HG02973 (cell line): ENCODE data around the gene EID3.
"Not testable (repeated sequence)": the region's sequence is repeated elsewhere in the genome, so short reads cannot be mapped to it uniquely, and the experiment has no call there.

Experiments used
- ATAC-seq: cut with Tn5 transposase; IDR thresholded peaks from one replicate; pipeline ENCODE4 v1.9.1; 2021; ENCODE audit warnings: moderate library complexity; ENCODE audit not compliant: unreplicated experiment

The EID3 gene

GRCh38 chr12:104310751-104311633 is 7.5 kb downstream of the EID3 start:
- no peak for ATAC-seq

- ATAC-seq: no peak
Measured at GRCh38 chr12:104312202-104312601, 8.7 kb downstream of the EID3 start.

GRCh38 chr12:104312654-104313053 is 9.1 kb downstream of the EID3 start:
- no peak for ATAC-seq

- no peak for ATAC-seq
Measured at GRCh38 chr12:104313568-104314241, 10.2 kb downstream of the EID3 start.

GRCh38 chr12:104314242-104314614 is 10.7 kb downstream of the EID3 start:
- no peak for ATAC-seq

- ATAC-seq: no peak
Measured at GRCh38 chr12:104315326-104316224, 12.0 kb downstream of the EID3 start.

- no peak for ATAC-seq
Measured at GRCh38 chr12:104316936-104317335, 13.4 kb downstream of the EID3 start.

- ATAC-seq: no peak
Measured at GRCh38 chr12:104317538-104318210, 14.1 kb downstream of the EID3 start.

- no peak for ATAC-seq
Measured at GRCh38 chr12:104319028-104319427, 15.5 kb downstream of the EID3 start.

- no peak for ATAC-seq
Measured at GRCh38 chr12:104319918-104320626, 16.5 kb downstream of the EID3 start.

- no peak for ATAC-seq
Measured at GRCh38 chr12:104320627-104321024, 17.1 kb downstream of the EID3 start.

- no peak for ATAC-seq
Measured at GRCh38 chr12:104321949-104322348, 18.4 kb downstream of the EID3 start.

GRCh38 chr12:104322533-104322932 is 19.0 kb downstream of the EID3 start:
- ATAC-seq: not testable (repeated sequence)

- ATAC-seq: no peak
Measured at GRCh38 chr12:104323899-104324298, 20.4 kb downstream of the EID3 start.

GRCh38 chr12:104328278-104328677 is 24.7 kb downstream of the EID3 start:
- not testable (repeated sequence) for ATAC-seq

- no peak for ATAC-seq
Measured at GRCh38 chr12:104328790-104329189, 25.3 kb downstream of the EID3 start.

GRCh38 chr12:104329707-104330532 is 26.4 kb downstream of the EID3 start:
- ATAC-seq: no peak

- no peak for ATAC-seq
Measured at GRCh38 chr12:104331376-104331775, 27.8 kb downstream of the EID3 start.

- not testable (repeated sequence) for ATAC-seq
Measured at GRCh38 chr12:104332273-104332672, 28.7 kb downstream of the EID3 start.
